ENCODE data around the gene PKDREJ. TPM values are rescaled to one million over a fixed set of nuclear protein-coding genes. Genes with fewer than 3 reads are reported as not detected.
A peak's percentile ranks its signal among the peaks of the same experiment; 100 is the strongest.
"Not testable (repeated sequence)": the region's sequence is repeated elsewhere in the genome, so short reads cannot be mapped to it uniquely, and the experiment has no call there.

Gene PKDREJ
- total RNA-seq, 1 experiment from 2014 or later, result 0.04 TPM

DNA sequence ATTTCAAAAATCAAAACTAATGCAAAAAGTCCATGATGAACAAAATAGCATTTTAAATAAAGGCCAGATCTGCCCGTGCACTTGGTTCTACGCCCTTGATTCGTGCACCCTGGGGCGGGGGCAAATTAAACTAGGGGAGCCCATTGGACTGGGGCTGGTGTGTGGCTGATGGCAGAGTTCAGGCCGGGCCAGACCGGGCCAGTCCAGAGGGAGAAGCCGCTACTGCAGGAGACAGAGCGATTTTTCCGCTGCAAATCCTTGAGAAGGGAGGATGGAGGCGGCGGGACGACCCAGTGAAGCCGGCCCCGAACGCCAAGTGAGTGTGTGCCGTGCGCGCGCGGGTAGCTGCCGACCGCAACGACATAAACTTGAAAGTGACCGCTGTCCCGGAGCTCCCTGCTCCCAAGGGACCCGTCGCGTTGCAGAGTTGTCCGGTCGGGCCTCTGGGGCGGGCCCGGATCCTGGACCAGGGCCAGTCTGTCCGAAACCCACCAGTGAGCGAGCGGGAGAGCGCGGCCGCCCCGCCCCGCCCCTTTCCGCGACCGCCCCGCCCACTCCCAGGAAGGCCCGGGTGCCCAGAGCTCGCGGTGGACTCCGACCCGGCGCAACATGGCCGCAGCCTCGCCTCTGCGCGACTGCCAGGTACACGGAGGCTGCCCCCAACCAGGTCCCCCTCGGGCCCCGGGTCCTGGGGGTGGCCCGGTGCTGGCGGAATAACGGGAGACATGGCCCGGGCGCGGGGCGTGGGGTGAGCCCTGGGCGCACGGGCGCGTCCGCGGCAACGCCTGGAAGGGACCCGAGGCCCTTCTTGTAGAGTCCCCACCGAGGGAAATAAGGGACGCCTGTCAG, 4.5 kb upstream of the PKDREJ start, which contains the start of gene TTC38:
Gene TTC38, plus strand, starts transcription at position 578 of the 849 bp plus-strand sequence. Its CDS starts 32 bp downstream, at position 610.
- Histone ChIP-seq H4K8ac (replicated peaks; ENCODE audit: insufficient read length, low read depth, low read length) (no peak within 1 kb of the TSS), H2BK12ac (ENCODE audit: insufficient read length, low read depth, low read length) (no peak within 1 kb of the TSS), H3K4me2 (ENCODE audit: insufficient read depth, insufficient read length, low read length) (peak within 1 kb of the TSS; percentile 53), H3K9ac (ENCODE audit: extremely low read depth, insufficient read length, low read length) (no peak within 1 kb of the TSS), H3K9me3 (ENCODE audit: control insufficient read depth, low read depth, low read length) (no peaks in the 10 kb centered on the region), H3K23ac (ENCODE audit: insufficient read length, low read depth, low read length) (no peak within 1 kb of the TSS), H3T11ph (ENCODE audit: low read length) (no peak within 1 kb of the TSS), H3K23me2 (ENCODE audit: insufficient read length, low read depth, low read length, poor library complexity, severe bottlenecking) (peaks cover 6% of the 10 kb centered on the region), H2AK5ac (ENCODE audit: insufficient read length, low read length) (no peak within 1 kb of the TSS), H2BK5ac (ENCODE audit: insufficient read length, low read length) (no peak within 1 kb of the TSS), H4K91ac (ENCODE audit: insufficient read length, low read depth, low read length) (no peak within 1 kb of the TSS), H2BK15ac (ENCODE audit: low read depth, low read length) (no peak within 1 kb of the TSS; the same call in 1 of the 2 replicates), H2BK20ac (ENCODE audit: low read depth, low read length, poor library complexity, severe bottlenecking) (no peak within 1 kb of the TSS), H3K4me1 (ENCODE audit: insufficient read depth, low read length) (no peaks in the 10 kb centered on the region), H3K79me2 (ENCODE audit: insufficient read depth, low read length) (no peaks in the 10 kb centered on the region), H2BK120ac (ENCODE audit: low read depth, low read length, poor library complexity, severe bottlenecking) (no peak within 1 kb of the TSS), H3K4ac (ENCODE audit: low read depth, low read length) (no peak within 1 kb of the TSS), H3K27me3 (ENCODE audit: insufficient read depth, low read length) (peaks cover 3% of the 10 kb centered on the region; the same call in 1 of the 2 replicates), H3K27ac (ENCODE audit: insufficient read length, low read depth, low read length) (no peak within 1 kb of the TSS), H3K56ac (ENCODE audit: insufficient read length, low read depth, low read length) (no peak within 1 kb of the TSS), H3K18ac (ENCODE audit: insufficient read length, low read depth, low read length) (no peak within 1 kb of the TSS), H4K20me1 (ENCODE audit: control insufficient read depth, insufficient read depth, insufficient read length) (peaks cover 4% of the 10 kb centered on the region), H3K79me1 (ENCODE audit: insufficient read depth, low read depth, low read length, poor library complexity, severe bottlenecking) (no peaks in the 10 kb centered on the region), H2AFZ (ENCODE audit: low read length) (no peak within 1 kb of the TSS), H3K14ac (ENCODE audit: insufficient read depth, low read length) (peak within 1 kb of the TSS; percentile 72; the same call in 1 of the 2 replicates), H4K5ac (ENCODE audit: insufficient read length, low read depth, low read length) (no peak within 1 kb of the TSS)
- no CpG with 5 or more reads among the region's 74 CpGs for WGBS (ENCODE audit: extremely low coverage, insufficient read length, low lambda C conversion rate)
- Mint-ChIP-seq H3K9me3 (peaks cover 35% of the 10 kb centered on the region in 2 experiments), H3K27ac (no peak within 1 kb of the TSS; a peak in 1 of 7 replicates), H3K27me3 (ENCODE audit: low read depth) (peaks cover 42% of the 10 kb centered on the region), H3K4me3 (peak within 1 kb of the TSS; percentile 79 to 88), H3K36me3 (ENCODE audit: insufficient read depth in 1 of 3, low read depth in 3 of 3) (peaks cover 19 to 37% (median 19%) of the 10 kb centered on the region in 3 experiments), H3K4me1 (peaks cover 8 to 9% of the 10 kb centered on the region in 2 experiments)
- TF ChIP-seq, protein P1, sequence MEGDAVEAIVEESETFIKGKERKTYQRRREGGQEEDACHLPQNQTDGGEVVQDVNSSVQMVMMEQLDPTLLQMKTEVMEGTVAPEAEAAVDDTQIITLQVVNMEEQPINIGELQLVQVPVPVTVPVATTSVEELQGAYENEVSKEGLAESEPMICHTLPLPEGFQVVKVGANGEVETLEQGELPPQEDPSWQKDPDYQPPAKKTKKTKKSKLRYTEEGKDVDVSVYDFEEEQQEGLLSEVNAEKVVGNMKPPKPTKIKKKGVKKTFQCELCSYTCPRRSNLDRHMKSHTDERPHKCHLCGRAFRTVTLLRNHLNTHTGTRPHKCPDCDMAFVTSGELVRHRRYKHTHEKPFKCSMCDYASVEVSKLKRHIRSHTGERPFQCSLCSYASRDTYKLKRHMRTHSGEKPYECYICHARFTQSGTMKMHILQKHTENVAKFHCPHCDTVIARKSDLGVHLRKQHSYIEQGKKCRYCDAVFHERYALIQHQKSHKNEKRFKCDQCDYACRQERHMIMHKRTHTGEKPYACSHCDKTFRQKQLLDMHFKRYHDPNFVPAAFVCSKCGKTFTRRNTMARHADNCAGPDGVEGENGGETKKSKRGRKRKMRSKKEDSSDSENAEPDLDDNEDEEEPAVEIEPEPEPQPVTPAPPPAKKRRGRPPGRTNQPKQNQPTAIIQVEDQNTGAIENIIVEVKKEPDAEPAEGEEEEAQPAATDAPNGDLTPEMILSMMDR (conservative IDR thresholded peaks at IDR 0.05), result no peak
- peak; percentile 89 for DNase-seq

DNA sequence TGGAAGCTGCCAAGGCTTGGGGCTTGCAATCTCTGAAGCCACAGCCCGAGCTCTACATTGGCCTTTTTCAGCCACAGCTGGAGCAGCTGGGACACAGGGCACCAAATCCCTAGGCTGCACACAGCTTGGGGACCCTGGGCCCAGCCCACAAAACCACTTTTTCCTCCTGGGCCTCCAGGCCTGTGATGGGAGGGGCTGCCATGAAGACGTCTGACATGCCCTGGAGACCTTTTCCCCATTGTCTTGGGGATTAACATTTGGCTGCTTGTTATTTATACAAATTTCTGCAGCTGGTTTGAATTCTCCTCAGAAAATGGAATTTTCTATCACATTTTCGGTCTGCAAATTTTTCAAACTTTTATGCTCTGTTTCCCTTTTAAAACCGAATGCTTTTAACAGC, 2.5 kb upstream of the PKDREJ start:
- not testable (repeated sequence) for H3K9me3 ChIP-seq (ENCODE audit: control insufficient read depth, low read depth, low read length); H2BK5ac ChIP-seq (ENCODE audit: insufficient read length, low read length); H2AFZ ChIP-seq (ENCODE audit: low read length); H3K27ac Mint-ChIP-seq; H4K20me1 ChIP-seq (ENCODE audit: control insufficient read depth, insufficient read depth, insufficient read length); H3K9ac ChIP-seq (ENCODE audit: extremely low read depth, insufficient read length, low read length); H3K4me2 ChIP-seq (ENCODE audit: insufficient read depth, insufficient read length, low read length); H3K23ac ChIP-seq (ENCODE audit: insufficient read length, low read depth, low read length); H3K4me1 ChIP-seq (ENCODE audit: insufficient read depth, low read length); H2BK15ac ChIP-seq (ENCODE audit: low read depth, low read length); H3K14ac ChIP-seq (ENCODE audit: insufficient read depth, low read length); H3K4ac ChIP-seq (ENCODE audit: low read depth, low read length); H3K4me3 Mint-ChIP-seq; H2BK20ac ChIP-seq (ENCODE audit: low read depth, low read length, poor library complexity, severe bottlenecking); H4K91ac ChIP-seq (ENCODE audit: insufficient read length, low read depth, low read length); H3T11ph ChIP-seq (ENCODE audit: low read length); H3K27ac ChIP-seq (ENCODE audit: insufficient read length, low read depth, low read length); H2AK5ac ChIP-seq (ENCODE audit: insufficient read length, low read length); H3K79me2 ChIP-seq (ENCODE audit: insufficient read depth, low read length); H3K79me1 ChIP-seq (ENCODE audit: insufficient read depth, low read depth, low read length, poor library complexity, severe bottlenecking); H4K8ac ChIP-seq (replicated peaks; ENCODE audit: insufficient read length, low read depth, low read length); H3K4me1 Mint-ChIP-seq; H3K23me2 ChIP-seq (ENCODE audit: insufficient read length, low read depth, low read length, poor library complexity, severe bottlenecking); H3K18ac ChIP-seq (ENCODE audit: insufficient read length, low read depth, low read length); H3K56ac ChIP-seq (ENCODE audit: insufficient read length, low read depth, low read length); H2BK12ac ChIP-seq (ENCODE audit: insufficient read length, low read depth, low read length); H2BK120ac ChIP-seq (ENCODE audit: low read depth, low read length, poor library complexity, severe bottlenecking); H4K5ac ChIP-seq (ENCODE audit: insufficient read length, low read depth, low read length); DNase-seq
- no CpG with 5 or more reads among the region's 4 CpGs for WGBS (ENCODE audit: extremely low coverage, insufficient read length, low lambda C conversion rate)
- peaks cover 63% of the 10 kb centered on the region for H3K27me3 Mint-ChIP-seq (ENCODE audit: low read depth)
- H3K27me3 ChIP-seq (ENCODE audit: insufficient read depth, low read length), result peaks cover 16% of the 10 kb centered on the region; the same call in 1 of the 2 replicates
- H3K36me3 Mint-ChIP-seq (ENCODE audit: insufficient read depth in 1 of 3, low read depth in 3 of 3), result peaks cover 14 to 41% (median 19%) of the 10 kb centered on the region in 3 experiments
- peaks cover 42 to 53% of the 10 kb centered on the region in 2 experiments for H3K9me3 Mint-ChIP-seq

All from H9 (cell line).